B cell (primary cell): Measurements from ENCODE around the gene VCAM1.

Experiments
- EZH2 ChIP-seq: IDR thresholded peaks from 2 replicates; pipeline ENCODE4 v1.6.1; 2012; ENCODE audit warnings: borderline replicate concordance, low read depth, mild to moderate bottlenecking, moderate library complexity, low read length; ENCODE audit not compliant: insufficient read depth, poor library complexity, severe bottlenecking
- TF ChIP-seq, protein P1 (sequence below): fragments of 200-600 bp; IDR thresholded peaks from one replicate; pipeline ENCODE4 v1.8.0; 2022; ENCODE audit warnings: antibody characterized with exemption, mild to moderate bottlenecking

- TF ChIP-seq, protein P1, sequence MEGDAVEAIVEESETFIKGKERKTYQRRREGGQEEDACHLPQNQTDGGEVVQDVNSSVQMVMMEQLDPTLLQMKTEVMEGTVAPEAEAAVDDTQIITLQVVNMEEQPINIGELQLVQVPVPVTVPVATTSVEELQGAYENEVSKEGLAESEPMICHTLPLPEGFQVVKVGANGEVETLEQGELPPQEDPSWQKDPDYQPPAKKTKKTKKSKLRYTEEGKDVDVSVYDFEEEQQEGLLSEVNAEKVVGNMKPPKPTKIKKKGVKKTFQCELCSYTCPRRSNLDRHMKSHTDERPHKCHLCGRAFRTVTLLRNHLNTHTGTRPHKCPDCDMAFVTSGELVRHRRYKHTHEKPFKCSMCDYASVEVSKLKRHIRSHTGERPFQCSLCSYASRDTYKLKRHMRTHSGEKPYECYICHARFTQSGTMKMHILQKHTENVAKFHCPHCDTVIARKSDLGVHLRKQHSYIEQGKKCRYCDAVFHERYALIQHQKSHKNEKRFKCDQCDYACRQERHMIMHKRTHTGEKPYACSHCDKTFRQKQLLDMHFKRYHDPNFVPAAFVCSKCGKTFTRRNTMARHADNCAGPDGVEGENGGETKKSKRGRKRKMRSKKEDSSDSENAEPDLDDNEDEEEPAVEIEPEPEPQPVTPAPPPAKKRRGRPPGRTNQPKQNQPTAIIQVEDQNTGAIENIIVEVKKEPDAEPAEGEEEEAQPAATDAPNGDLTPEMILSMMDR = no peak
- no peak for TF ChIP-seq EZH2
These were observed 54.8 kb downstream of the VCAM1 start for GRCh38 chr1:100774370-100774769.
